WERI-Rb-1 (cell line): ENCODE data around the gene MACROD2.

ENCODE experiments used
- DNase-seq: peaks from one replicate; pipeline ENCODE4 v3.0.0-alpha.2; 2020
- H3K27ac ChIP-seq: fragments of 250-450 bp; sonication (Bioruptor Pico); 2 replicates; pipeline ENCODE4 v1.5.1; 2020; ENCODE audit warnings: mild to moderate bottlenecking, moderate library complexity
- H3K27me3 ChIP-seq: fragments of 250-450 bp; sonication (Bioruptor Pico); 2 replicates; pipeline ENCODE4 v1.5.1; 2021; ENCODE audit warnings: mild to moderate bottlenecking, low read depth, moderate library complexity; ENCODE audit not compliant: insufficient read depth, severe bottlenecking
- H3K36me3 ChIP-seq: fragments of 250-450 bp; sonication (Bioruptor Pico); 2 replicates; pipeline ENCODE4 v1.5.1; 2020; ENCODE audit warnings: mild to moderate bottlenecking, moderate library complexity
- H3K4me3 ChIP-seq: 2 replicates; pipeline ENCODE4 v1.5.1; 2011; ENCODE audit warnings: low read depth, mild to moderate bottlenecking, control low read depth, low read length
- H3K9me3 ChIP-seq: fragments of 250-450 bp; sonication (Bioruptor Pico); 2 replicates; pipeline ENCODE4 v1.5.1; 2021; ENCODE audit warnings: mild to moderate bottlenecking, moderate library complexity; ENCODE audit not compliant: severe bottlenecking
- CTCF ChIP-seq: IDR thresholded peaks from 2 replicates; pipeline ENCODE4 v1.5.1; 2011; ENCODE audit warnings: low read depth, mild to moderate bottlenecking, control low read depth, inconsistent platforms, low read length

MACROD2 gene

GRCh38 chr20:15600565-15600964 lies 1605.2 kb downstream of the MACROD2 start:
- DNase-seq, result no peak
- Histone ChIP-seq H3K4me3 (no peak overlapping the region), H3K36me3 (no peaks in the 10 kb centered on the region), H3K27me3 (no peaks in the 10 kb centered on the region), H3K27ac (no peak overlapping the region), H3K9me3 (no peaks in the 10 kb centered on the region)
- TF ChIP-seq CTCF, result no peak

DNA sequence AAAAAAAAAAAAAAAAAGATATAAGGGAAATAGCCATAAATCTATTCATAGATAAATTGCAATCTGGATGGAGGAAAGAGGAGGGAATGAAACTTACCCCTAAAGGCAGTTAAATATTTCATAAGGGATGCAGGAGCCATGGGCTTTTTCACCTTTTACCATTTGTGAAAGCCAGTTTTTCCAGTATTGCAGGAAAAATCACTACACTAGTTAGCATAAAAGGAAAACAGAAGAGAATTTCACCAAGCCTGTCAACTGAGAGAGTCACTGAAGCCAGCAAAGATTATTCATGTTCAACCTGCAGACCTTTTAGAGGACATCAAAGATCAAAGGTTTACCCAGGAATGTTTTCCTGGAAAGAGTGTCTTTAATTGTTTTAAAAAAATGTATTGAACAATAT lies 1608.2 kb downstream of the MACROD2 start:
- DNase-seq, result no peak
- Histone ChIP-seq H3K36me3 (no peaks in the 10 kb centered on the region), H3K27ac (no peak overlapping the region), H3K27me3 (no peaks in the 10 kb centered on the region), H3K9me3 (no peaks in the 10 kb centered on the region), H3K4me3 (no peak overlapping the region)
- no peak for TF ChIP-seq CTCF

DNA sequence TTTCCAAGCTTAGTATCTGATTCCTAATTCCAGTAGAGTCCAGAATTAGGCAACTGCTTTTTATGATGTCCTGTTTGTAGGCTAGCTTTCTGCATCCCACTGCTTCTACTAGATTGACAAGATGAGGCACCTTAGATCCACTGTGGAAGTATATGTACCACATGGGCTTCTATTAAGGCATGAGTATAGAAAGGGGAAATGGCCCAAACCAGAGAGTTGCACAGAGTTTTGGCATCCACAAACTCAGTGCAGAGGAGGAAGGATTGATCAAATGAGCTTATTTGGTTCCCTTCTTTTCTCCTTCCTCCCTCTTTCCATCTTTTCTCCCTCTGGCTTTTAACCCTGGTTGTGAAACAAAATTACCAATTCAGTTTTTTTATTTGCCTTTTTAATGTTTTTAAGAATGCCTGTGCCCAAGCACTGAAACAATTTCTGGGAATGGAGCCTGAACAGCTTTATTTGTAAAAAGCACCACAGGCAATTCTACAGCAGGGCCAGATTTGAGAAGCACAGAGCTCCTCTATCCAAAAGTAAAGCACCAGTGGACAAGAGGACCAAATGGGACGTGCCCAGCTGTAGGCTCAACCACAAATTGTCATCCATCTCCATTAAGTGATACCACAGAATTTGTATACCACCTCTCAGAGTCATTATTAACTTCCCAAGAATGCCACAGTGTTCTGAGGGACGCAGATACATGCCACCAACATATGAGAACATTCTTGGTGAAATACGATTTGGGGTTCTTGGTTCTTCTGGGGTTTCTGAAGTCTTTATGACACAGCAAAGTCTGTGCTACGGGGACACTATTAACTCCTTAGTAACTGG lies 1608.9 kb downstream of the MACROD2 start:
- no peaks in the 10 kb centered on the region for H3K9me3 ChIP-seq
- no peak overlapping the region for H3K27ac ChIP-seq
- no peak for TF ChIP-seq CTCF
- H3K27me3 ChIP-seq, result no peaks in the 10 kb centered on the region
- no peak for DNase-seq
- no peak overlapping the region for H3K4me3 ChIP-seq
- H3K36me3 ChIP-seq, result no peaks in the 10 kb centered on the region

GRCh38 chr20:15609921-15610320 lies 1614.6 kb downstream of the MACROD2 start:
- TF ChIP-seq CTCF, result no peak
- H3K36me3 ChIP-seq, result no peaks in the 10 kb centered on the region

GRCh38 chr20:15610787-15611186 lies 1615.5 kb downstream of the MACROD2 start:
- H3K27ac ChIP-seq, result no peak overlapping the region
- no peak for TF ChIP-seq CTCF
- DNase-seq, result no peak
- no peaks in the 10 kb centered on the region for H3K36me3 ChIP-seq
- no peaks in the 10 kb centered on the region for H3K27me3 ChIP-seq
- no peaks in the 10 kb centered on the region for H3K9me3 ChIP-seq
- H3K4me3 ChIP-seq, result no peak overlapping the region

More at GRCh38 chr20:15609921-15610320, 1614.6 kb downstream of the MACROD2 start:
- Histone ChIP-seq H3K4me3 (no peak overlapping the region), H3K27me3 (no peaks in the 10 kb centered on the region), H3K27ac (no peak overlapping the region), H3K9me3 (no peaks in the 10 kb centered on the region)
- no peak for DNase-seq

DNA sequence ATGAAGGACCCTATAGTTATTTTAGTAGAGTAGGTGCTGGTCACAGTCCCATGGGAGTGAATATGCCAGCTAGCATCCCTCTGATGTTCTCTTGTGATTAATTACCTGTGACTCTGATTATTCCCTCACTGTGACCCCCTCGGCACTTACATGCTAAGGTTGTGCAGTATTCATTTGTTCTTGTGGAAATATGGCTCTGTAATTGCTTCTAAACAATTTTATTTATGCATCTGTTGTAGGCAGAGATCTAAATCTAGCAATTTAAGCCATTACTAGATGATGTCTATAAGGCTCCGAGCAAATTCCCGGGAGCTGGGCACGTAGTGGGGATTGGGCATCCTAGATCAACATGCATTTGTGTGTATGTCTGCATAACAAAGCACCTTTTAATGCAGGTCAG lies 1616.2 kb downstream of the MACROD2 start:
- Histone ChIP-seq H3K36me3 (no peaks in the 10 kb centered on the region), H3K9me3 (no peaks in the 10 kb centered on the region), H3K27ac (no peak overlapping the region), H3K27me3 (no peaks in the 10 kb centered on the region), H3K4me3 (no peak overlapping the region)
- no peak for DNase-seq
- TF ChIP-seq CTCF, result no peak
